K562 (cell line): ENCODE results near the gene EXD2. TPM values are rescaled to one million over a fixed set of nuclear protein-coding genes. Genes with fewer than 3 reads are reported as not detected.

Source experiments
- ATAC-seq: fragments of 200-7000 bp; cut with Tn5 transposase; 3 replicates; pipeline ENCODE4 v1.9.1; 2020; ENCODE audit warnings: moderate library complexity
- BruUV-seq: library from RNA; stranded (reverse); fragments of 400-500 nt; replicated peaks from 2 replicates; lab custom pipeline; 2021; lab: Mats Ljungman, UMichigan
- CTCF ChIA-PET: fragments of 300-600 bp; formaldehyde crosslinking; extraction: SDS; loops from one replicate; lab custom pipeline; 2021; ENCODE audit warnings: low intra/inter-chr PET ratio; lab: Yijun Ruan, JAX
- POLR2A ChIA-PET: fragments of 300-600, 350-650 bp; sonication (Branson Sonifier 250); formaldehyde crosslinking; extraction: SDS; loops from one replicate; lab custom pipeline; 2021; ENCODE audit warnings: antibody characterized with exemption, inconsistent platforms; lab: Yijun Ruan, JAX
- DNase-seq, 4 experiments: peaks; one replicate each; pipeline versions ENCODE4 v3.0.0 to v3.0.0-alpha.2; 2011 to 2018; ENCODE audit warnings: low spot score in 3 of 4, mixed read lengths in 3 of 4; ENCODE audit errors: extremely low read depth in 1 of 4
- FAIRE-seq: peaks from 2 replicates; lab custom pipeline; 2011; peaks lifted over from hg19 to GRCh38; lab: Jason Lieb, UNC
- H2AFZ ChIP-seq: 2 replicates; pipeline ENCODE4 v1.6.0; 2011; ENCODE audit warnings: low read depth, low read length, control low read depth, inconsistent platforms
- H3K27ac ChIP-seq: fragments of 200-600 bp; 3 replicates; pipeline ENCODE4 v1.8.0; 2011; ENCODE audit warnings: low read depth, mild to moderate bottlenecking, control low read depth, inconsistent platforms, low read length, moderate library complexity, mixed read lengths; ENCODE audit errors: extremely low read depth
- H3K27me3 ChIP-seq, 2 experiments: fragments of 300-600 bp in 1 of 2; 2 replicates in 1 of 2; 3 replicates in 1 of 2; pipeline versions ENCODE4 v1.6.0 to v1.8.0; 2011; ENCODE audit warnings: inconsistent platforms in 2 of 2, low read length in 2 of 2, mild to moderate bottlenecking in 1 of 2, mixed read lengths in 1 of 2, moderate library complexity in 1 of 2; ENCODE audit not compliant: control insufficient read depth in 2 of 2, insufficient read depth in 2 of 2
- H3K36me3 ChIP-seq: fragments of 300-600 bp; 3 replicates; pipeline ENCODE4 v1.8.0; 2011; ENCODE audit warnings: mild to moderate bottlenecking, low read length, inconsistent platforms; ENCODE audit not compliant: control insufficient read depth, insufficient read depth
- H3K4me1 ChIP-seq, 2 experiments: fragments of 200-600 bp in 1 of 2; replicated peaks in 1 of 2; 2 replicates in 1 of 2; 3 replicates in 1 of 2; pipeline versions ENCODE4 v1.5.1 to v1.8.0; 2011; ENCODE audit warnings: inconsistent platforms in 2 of 2, low read length in 2 of 2, mild to moderate bottlenecking in 1 of 2, mixed read lengths in 1 of 2, moderate library complexity in 1 of 2; ENCODE audit not compliant: control insufficient read depth in 2 of 2, insufficient read depth in 2 of 2
- H3K4me2 ChIP-seq: 2 replicates; pipeline ENCODE4 v1.6.1; 2011; ENCODE audit warnings: low read length, control low read depth, inconsistent platforms, mixed read lengths; ENCODE audit not compliant: insufficient read depth
- H3K4me3 ChIP-seq: fragments of 200-600 bp; sonication (generic), shearing (Covaris generic); 2 replicates; pipeline ENCODE4 v1.5.1; 2016; ENCODE audit warnings: control low read depth, inconsistent platforms
- H3K79me2 ChIP-seq: fragments of 200-600 bp; 3 replicates; pipeline ENCODE4 v1.8.0; 2011; ENCODE audit warnings: low read length, inconsistent platforms; ENCODE audit not compliant: control insufficient read depth, insufficient read depth
- H3K9ac ChIP-seq, 2 experiments: 2 replicates each; pipeline versions ENCODE4 v1.6.0 to v1.6.1; 2011; ENCODE audit warnings: low read depth in 2 of 2, low read length in 2 of 2, control low read depth in 1 of 2, inconsistent platforms in 1 of 2, mild to moderate bottlenecking in 1 of 2, mixed read lengths in 1 of 2; ENCODE audit not compliant: insufficient read depth in 1 of 2
- H3K9me1 ChIP-seq: one replicate; pipeline ENCODE4 v1.6.0; 2011; ENCODE audit warnings: inconsistent platforms, mild to moderate bottlenecking, low read length, moderate library complexity; ENCODE audit not compliant: control insufficient read depth, insufficient read depth
- H3K9me3 ChIP-seq: replicated peaks from 2 replicates; pipeline ENCODE4 v1.5.1; 2011; ENCODE audit warnings: low read depth, low read length, inconsistent platforms; ENCODE audit not compliant: control insufficient read depth, insufficient read depth
- H4K20me1 ChIP-seq: replicated peaks from 2 replicates; pipeline ENCODE4 v1.6.1; 2011; ENCODE audit warnings: low read length, inconsistent platforms, mixed read lengths; ENCODE audit not compliant: control insufficient read depth, insufficient read depth
- ADNP ChIP-seq: fragments of 200-800 bp; sonication (Bioruptor generic); IDR thresholded peaks from 2 replicates; pipeline ENCODE4 v1.6.1; 2016; ENCODE audit warnings: missing genetic modification characterization, missing compliant biosample characterization
- CBFA2T3 ChIP-seq: fragments of 450-650 bp; IDR thresholded peaks from 2 replicates; pipeline ENCODE4 v1.6.1; 2017
- JUNB ChIP-seq: fragments of 450-650 bp; formaldehyde crosslinking; conservative IDR thresholded peaks from 2 replicates; pipeline ENCODE4 v1.4.0; 2020; ENCODE audit warnings: mild to moderate bottlenecking
- KDM4B ChIP-seq, 2 experiments: fragments of 450-650 bp in 1 of 2; sonication (generic) in 1 of 2; IDR thresholded peaks; 2 replicates each; pipeline ENCODE4 v1.6.1; 2016 to 2017; ENCODE audit warnings: borderline replicate concordance in 2 of 2, antibody characterized with exemption in 1 of 2, low read depth in 1 of 2, mild to moderate bottlenecking in 1 of 2
- NCOA4 ChIP-seq: fragments of 450-650 bp; IDR thresholded peaks from 2 replicates; pipeline ENCODE4 v1.6.1; 2018; ENCODE audit warnings: mild to moderate bottlenecking; ENCODE audit not compliant: partially characterized antibody
- RFX7 ChIP-seq: fragments of 250-450 bp; sonication (Bioruptor Pico); IDR thresholded peaks from 2 replicates; pipeline ENCODE4 v1.5.1; 2021; ENCODE audit warnings: mild to moderate bottlenecking
- ZBTB17 ChIP-seq: fragments of 450-650 bp; formaldehyde crosslinking; IDR thresholded peaks from 2 replicates; pipeline ENCODE4 v1.4.0; 2020; ENCODE audit warnings: mild to moderate bottlenecking
- WGBS: fragments of 100-300 bp; shearing (Covaris generic); methylation state at CpG from one replicate; pipeline ENCODE4 v1.1.6; 2016; ENCODE audit warnings: low coverage, mixed read lengths; ENCODE audit not compliant: insufficient coverage; ENCODE audit errors: missing lambda C conversion rate; 5-methylcytosine and 5-hydroxymethylcytosine counted together
- in situ Hi-C: fragments of 300-500 bp; cut with MboI; formaldehyde crosslinking; loops from 4 replicates; pipeline ENCODE4 v1.15.0; 2018; ENCODE audit warnings: inconsistent platforms, mixed read lengths
- intact Hi-C: fragments of 100-400 bp; cut with micrococcal nuclease; formaldehyde crosslinking; loops from 2 replicates; pipeline ENCODE4 v1.14.2; 2022
- polyA plus RNA-seq, 8 experiments: library from polyadenylated mRNA; depleted of rRNA in 4 of 8; stranded (reverse) in 5 of 8; unstranded in 3 of 8; fragments of >200 nt; fragmentation: Nextera tagmentation in 2 of 8; fragmentation: Illumina TruSeq in 1 of 8; extraction: Ambion mirVana in 2 of 8; extraction: Trizol in 1 of 8; gene quantifications; 2 replicates each; pipeline versions ENCODE4 v1.2.1 to v1.2.3, GENCODE V29; 2011 to 2014; ENCODE audit warnings: inconsistent platforms in 1 of 8, missing spikeins in 1 of 8
- total RNA-seq, 7 experiments: library from RNA; depleted of rRNA in 6 of 7; stranded (reverse); fragments of >200 nt in 6 of 7; fragmentation: Illumina TruSeq in 2 of 7; extraction: Trizol in 2 of 7; gene quantifications; 2 replicates each; pipeline versions ENCODE4 v1.2.1 to v1.2.3, GENCODE V29; 2011 to 2021; ENCODE audit warnings: low replicate concordance in 1 of 7
- TF ChIP-seq, protein P1 (sequence below): fragments of 450-650 bp; IDR thresholded peaks from 2 replicates; pipeline ENCODE4 v1.7.1; 2018; ENCODE audit warnings: mild to moderate bottlenecking, low read depth; ENCODE audit not compliant: partially characterized antibody
- TF ChIP-seq, protein P2 (sequence below), 2 experiments: fragments of 450-650 bp; IDR thresholded peaks; 2 replicates each; pipeline ENCODE4 v1.6.1; 2018; ENCODE audit warnings: mild to moderate bottlenecking in 2 of 2, low read depth in 1 of 2; ENCODE audit not compliant: partially characterized antibody in 2 of 2

EXD2 gene
- total and polyA plus RNA-seq, 9 of the 15 experiments (the other 6 are each of a cell fraction or from before 2014, with no cell fraction given) = 1.6 to 7.5 (median 3.7) TPM

DNA sequence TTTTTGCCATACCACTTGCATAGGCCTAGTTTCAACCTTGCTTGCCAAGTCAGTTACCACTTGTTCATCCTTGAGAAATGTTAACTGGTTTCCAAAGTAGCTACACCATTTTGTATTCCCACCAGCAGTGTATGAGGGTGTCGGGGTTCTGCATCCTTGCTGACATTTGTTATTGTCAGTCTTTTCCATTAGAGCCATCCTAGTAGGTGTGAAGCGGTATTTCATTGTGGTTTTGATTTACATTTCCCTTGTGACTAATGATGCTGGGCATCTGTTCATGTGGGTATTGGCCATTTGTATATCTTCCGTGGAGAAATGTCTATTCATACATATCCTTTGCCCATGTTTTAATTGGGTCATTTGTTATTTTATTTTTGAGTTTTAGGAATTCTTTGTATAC, 41.1 kb downstream of the EXD2 start:
- no peak overlapping the region for H2AFZ ChIP-seq
- no peak for DNase-seq
- H3K4me3 ChIP-seq = no peak overlapping the region
- H3K9me1 ChIP-seq = no peaks in the 10 kb centered on the region
- ChIA-PET POLR2A (no interaction called here), CTCF (no interaction called here)
- no peaks in the 10 kb centered on the region for H4K20me1 ChIP-seq
- intact Hi-C loops (no loop called here), in situ Hi-C loops (no loop called here)
- no TSS peak for BruUV-seq
- H3K36me3 ChIP-seq = no peaks in the 10 kb centered on the region; the same call in 2 of the 3 replicates
- H3K9ac ChIP-seq = no peak overlapping the region
- H3K79me2 ChIP-seq = no peaks in the 10 kb centered on the region
- H3K27me3 ChIP-seq = no peaks in the 10 kb centered on the region
- no peaks in the 10 kb centered on the region for H3K9me3 ChIP-seq
- no peaks in the 10 kb centered on the region for H3K4me1 ChIP-seq
- H3K27ac ChIP-seq = no peak overlapping the region
- TF ChIP-seq NCOA4 (no peak), ZBTB17 (CRISPR knock-in tag) (no peak), CBFA2T3 (no peak)
- FAIRE-seq = no peak
- H3K4me2 ChIP-seq = no peak overlapping the region
- 72% methylated on average over 3 of the region's 3 CpGs for WGBS
- no peak for ATAC-seq

DNA sequence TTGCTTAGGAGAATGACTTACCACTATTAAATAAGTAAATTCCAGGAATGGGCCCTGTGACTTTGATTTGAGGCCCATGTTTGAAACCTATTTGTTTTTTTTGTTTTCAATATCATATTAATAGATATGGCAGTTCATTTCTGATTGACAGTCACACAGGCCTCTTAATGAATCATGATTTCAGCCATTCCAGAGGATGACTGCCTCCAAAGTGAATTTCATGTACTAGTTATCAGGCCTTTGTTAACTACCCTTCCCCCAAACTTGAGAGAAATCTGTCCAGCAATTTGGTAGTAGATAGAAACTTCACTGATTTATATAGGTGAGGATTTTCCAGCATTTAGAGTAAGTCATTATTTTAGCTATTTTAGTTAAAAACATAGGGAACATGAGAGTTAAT, 42.8 kb downstream of the EXD2 start:
- POLR2A ChIA-PET = no interaction called here
- Histone ChIP-seq H3K79me2 (no peaks in the 10 kb centered on the region), H2AFZ (no peak overlapping the region), H3K4me2 (no peak overlapping the region), H3K4me3 (no peak overlapping the region), H4K20me1 (no peaks in the 10 kb centered on the region), H3K9ac (no peak overlapping the region), H3K4me1 (0 out of 5 replicates have a peak, but pooled peaks cover 0 to 3% of the 10 kb centered on the region in 2 experiments), H3K27ac (no peak overlapping the region), H3K9me1 (no peaks in the 10 kb centered on the region), H3K9me3 (no peaks in the 10 kb centered on the region), H3K36me3 (peaks cover 5% of the 10 kb centered on the region; the same call in 1 of the 3 replicates), H3K27me3 (no peaks in the 10 kb centered on the region)
- FAIRE-seq (no peak), DNase-seq (no peak), ATAC-seq (no peak)
- no peak for TF ChIP-seq KDM4B (IDR thresholded peaks at IDR 0.05; ENCODE audit: borderline replicate concordance in 2 of 2, low read depth in 1 of 2)
- TF ChIP-seq JUNB (CRISPR knock-in tag) = no peak
- TF ChIP-seq RFX7 = no peak
- TF ChIP-seq, protein P1, sequence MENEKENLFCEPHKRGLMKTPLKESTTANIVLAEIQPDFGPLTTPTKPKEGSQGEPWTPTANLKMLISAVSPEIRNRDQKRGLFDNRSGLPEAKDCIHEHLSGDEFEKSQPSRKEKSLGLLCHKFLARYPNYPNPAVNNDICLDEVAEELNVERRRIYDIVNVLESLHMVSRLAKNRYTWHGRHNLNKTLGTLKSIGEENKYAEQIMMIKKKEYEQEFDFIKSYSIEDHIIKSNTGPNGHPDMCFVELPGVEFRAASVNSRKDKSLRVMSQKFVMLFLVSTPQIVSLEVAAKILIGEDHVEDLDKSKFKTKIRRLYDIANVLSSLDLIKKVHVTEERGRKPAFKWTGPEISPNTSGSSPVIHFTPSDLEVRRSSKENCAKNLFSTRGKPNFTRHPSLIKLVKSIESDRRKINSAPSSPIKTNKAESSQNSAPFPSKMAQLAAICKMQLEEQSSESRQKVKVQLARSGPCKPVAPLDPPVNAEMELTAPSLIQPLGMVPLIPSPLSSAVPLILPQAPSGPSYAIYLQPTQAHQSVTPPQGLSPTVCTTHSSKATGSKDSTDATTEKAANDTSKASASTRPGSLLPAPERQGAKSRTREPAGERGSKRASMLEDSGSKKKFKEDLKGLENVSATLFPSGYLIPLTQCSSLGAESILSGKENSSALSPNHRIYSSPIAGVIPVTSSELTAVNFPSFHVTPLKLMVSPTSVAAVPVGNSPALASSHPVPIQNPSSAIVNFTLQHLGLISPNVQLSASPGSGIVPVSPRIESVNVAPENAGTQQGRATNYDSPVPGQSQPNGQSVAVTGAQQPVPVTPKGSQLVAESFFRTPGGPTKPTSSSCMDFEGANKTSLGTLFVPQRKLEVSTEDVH = no peak
- TF ChIP-seq, protein P2, sequence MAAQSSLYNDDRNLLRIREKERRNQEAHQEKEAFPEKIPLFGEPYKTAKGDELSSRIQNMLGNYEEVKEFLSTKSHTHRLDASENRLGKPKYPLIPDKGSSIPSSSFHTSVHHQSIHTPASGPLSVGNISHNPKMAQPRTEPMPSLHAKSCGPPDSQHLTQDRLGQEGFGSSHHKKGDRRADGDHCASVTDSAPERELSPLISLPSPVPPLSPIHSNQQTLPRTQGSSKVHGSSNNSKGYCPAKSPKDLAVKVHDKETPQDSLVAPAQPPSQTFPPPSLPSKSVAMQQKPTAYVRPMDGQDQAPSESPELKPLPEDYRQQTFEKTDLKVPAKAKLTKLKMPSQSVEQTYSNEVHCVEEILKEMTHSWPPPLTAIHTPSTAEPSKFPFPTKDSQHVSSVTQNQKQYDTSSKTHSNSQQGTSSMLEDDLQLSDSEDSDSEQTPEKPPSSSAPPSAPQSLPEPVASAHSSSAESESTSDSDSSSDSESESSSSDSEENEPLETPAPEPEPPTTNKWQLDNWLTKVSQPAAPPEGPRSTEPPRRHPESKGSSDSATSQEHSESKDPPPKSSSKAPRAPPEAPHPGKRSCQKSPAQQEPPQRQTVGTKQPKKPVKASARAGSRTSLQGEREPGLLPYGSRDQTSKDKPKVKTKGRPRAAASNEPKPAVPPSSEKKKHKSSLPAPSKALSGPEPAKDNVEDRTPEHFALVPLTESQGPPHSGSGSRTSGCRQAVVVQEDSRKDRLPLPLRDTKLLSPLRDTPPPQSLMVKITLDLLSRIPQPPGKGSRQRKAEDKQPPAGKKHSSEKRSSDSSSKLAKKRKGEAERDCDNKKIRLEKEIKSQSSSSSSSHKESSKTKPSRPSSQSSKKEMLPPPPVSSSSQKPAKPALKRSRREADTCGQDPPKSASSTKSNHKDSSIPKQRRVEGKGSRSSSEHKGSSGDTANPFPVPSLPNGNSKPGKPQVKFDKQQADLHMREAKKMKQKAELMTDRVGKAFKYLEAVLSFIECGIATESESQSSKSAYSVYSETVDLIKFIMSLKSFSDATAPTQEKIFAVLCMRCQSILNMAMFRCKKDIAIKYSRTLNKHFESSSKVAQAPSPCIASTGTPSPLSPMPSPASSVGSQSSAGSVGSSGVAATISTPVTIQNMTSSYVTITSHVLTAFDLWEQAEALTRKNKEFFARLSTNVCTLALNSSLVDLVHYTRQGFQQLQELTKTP (IDR thresholded peaks at IDR 0.05; ENCODE audit: low read depth in 1 of 2, partially characterized antibody in 2 of 2) = no peak
- no peak for TF ChIP-seq ADNP (tag)
- CTCF ChIA-PET = no interaction called here
- intact Hi-C loops (no loop called here), in situ Hi-C loops (no loop called here)
- no TSS peak for BruUV-seq
